Measurements from ENCODE around the gene APCDD1.

- TF ChIP-seq POLR2A (IDR thresholded peaks at IDR 0.05; ENCODE audit: low read length), result no peak
- TF ChIP-seq GATA1 (IDR thresholded peaks at IDR 0.05; ENCODE audit: low read depth, low read length), result no peak
Measured at GRCh38 chr18:10463741-10464140, 9.3 kb downstream of the APCDD1 start.

All from erythroblast (primary cell).